ENCODE data around the gene PERP. TPM values are rescaled to one million over a fixed set of nuclear protein-coding genes. Genes with fewer than 3 reads are reported as not detected.

The PERP gene
- total RNA-seq, 1 donor from 2014 or later, result 7.0 TPM

- peaks cover 3% of the 10 kb centered on the region for H3K9me3 Mint-ChIP-seq
- DNase-seq (ENCODE audit: low spot score), result no peak
- H3K4me1 Mint-ChIP-seq (ENCODE audit: low read depth), result peaks cover 17% of the 10 kb centered on the region
- H3K36me3 Mint-ChIP-seq (ENCODE audit: low read depth), result peaks cover 13% of the 10 kb centered on the region
- no peak overlapping the region for H3K4me3 Mint-ChIP-seq (ENCODE audit: low read depth)
- H3K27ac Mint-ChIP-seq, result no peak overlapping the region
- H3K27me3 Mint-ChIP-seq (ENCODE audit: low read depth), result peaks cover 24% of the 10 kb centered on the region
- intact Hi-C loops (cut with micrococcal nuclease), result no loop called here
Observed at GRCh38 chr6:138101946-138102731, 5.1 kb downstream of the PERP start.

GRCh38 chr6:138099832-138100231, 7.4 kb downstream of the PERP start:
- peaks cover 18% of the 10 kb centered on the region for H3K27me3 Mint-ChIP-seq (ENCODE audit: low read depth)
- peaks cover 3% of the 10 kb centered on the region for H3K4me1 Mint-ChIP-seq (ENCODE audit: low read depth)
- peaks cover 15% of the 10 kb centered on the region for H3K36me3 Mint-ChIP-seq (ENCODE audit: low read depth)
- no peak overlapping the region for H3K27ac Mint-ChIP-seq
- no peak for DNase-seq (ENCODE audit: low spot score)
- H3K4me3 Mint-ChIP-seq (ENCODE audit: low read depth), result no peak overlapping the region
- peaks cover 3% of the 10 kb centered on the region for H3K9me3 Mint-ChIP-seq
- intact Hi-C loops (cut with micrococcal nuclease), result no loop called here

GRCh38 chr6:138098306-138098705, 8.9 kb downstream of the PERP start:
- intact Hi-C loops (cut with micrococcal nuclease), result no loop called here
- Mint-ChIP-seq H3K36me3 (ENCODE audit: low read depth) (peaks cover 20% of the 10 kb centered on the region), H3K27me3 (ENCODE audit: low read depth) (peaks cover 16% of the 10 kb centered on the region), H3K4me1 (ENCODE audit: low read depth) (no peaks in the 10 kb centered on the region), H3K27ac (no peak overlapping the region), H3K4me3 (ENCODE audit: low read depth) (no peak overlapping the region), H3K9me3 (peaks cover 3% of the 10 kb centered on the region)
- DNase-seq (ENCODE audit: low spot score), result no peak

- peaks cover 3% of the 10 kb centered on the region for H3K9me3 Mint-ChIP-seq
- no peak overlapping the region for H3K27ac Mint-ChIP-seq
- no peaks in the 10 kb centered on the region for H3K4me1 Mint-ChIP-seq (ENCODE audit: low read depth)
- H3K4me3 Mint-ChIP-seq (ENCODE audit: low read depth), result no peak overlapping the region
- H3K27me3 Mint-ChIP-seq (ENCODE audit: low read depth), result peaks cover 13% of the 10 kb centered on the region
- H3K36me3 Mint-ChIP-seq (ENCODE audit: low read depth), result peaks cover 20% of the 10 kb centered on the region
- DNase-seq (ENCODE audit: low spot score), result no peak
- intact Hi-C loops (cut with micrococcal nuclease), result no loop called here
Observed at GRCh38 chr6:138094260-138094659, 13.0 kb downstream of the PERP start.

GRCh38 chr6:138093632-138094031, 13.6 kb downstream of the PERP start:
- Mint-ChIP-seq H3K9me3 (peaks cover 3% of the 10 kb centered on the region), H3K36me3 (ENCODE audit: low read depth) (peaks cover 20% of the 10 kb centered on the region), H3K4me3 (ENCODE audit: low read depth) (no peak overlapping the region), H3K27ac (no peak overlapping the region), H3K4me1 (ENCODE audit: low read depth) (no peaks in the 10 kb centered on the region), H3K27me3 (ENCODE audit: low read depth) (peaks cover 10% of the 10 kb centered on the region)
- intact Hi-C loops (cut with micrococcal nuclease), result no loop called here
- no peak for DNase-seq (ENCODE audit: low spot score)

GRCh38 chr6:138092686-138093085, 14.5 kb downstream of the PERP start:
- intact Hi-C loops (cut with micrococcal nuclease), result no loop called here
- peaks cover 16% of the 10 kb centered on the region for H3K36me3 Mint-ChIP-seq (ENCODE audit: low read depth)
- H3K27me3 Mint-ChIP-seq (ENCODE audit: low read depth), result peaks cover 5% of the 10 kb centered on the region
- no peaks in the 10 kb centered on the region for H3K9me3 Mint-ChIP-seq
- DNase-seq (ENCODE audit: low spot score), result no peak
- no peak overlapping the region for H3K27ac Mint-ChIP-seq
- H3K4me1 Mint-ChIP-seq (ENCODE audit: low read depth), result peaks cover 2% of the 10 kb centered on the region
- H3K4me3 Mint-ChIP-seq (ENCODE audit: low read depth), result no peak overlapping the region

GRCh38 chr6:138089325-138089724, 17.9 kb downstream of the PERP start:
- Mint-ChIP-seq H3K36me3 (ENCODE audit: low read depth) (peaks cover 4% of the 10 kb centered on the region), H3K27me3 (ENCODE audit: low read depth) (peaks cover 9% of the 10 kb centered on the region), H3K4me1 (ENCODE audit: low read depth) (peaks cover 4% of the 10 kb centered on the region), H3K27ac (no peak overlapping the region), H3K4me3 (ENCODE audit: low read depth) (no peak overlapping the region), H3K9me3 (no peaks in the 10 kb centered on the region)
- intact Hi-C loops (cut with micrococcal nuclease), result no loop called here
- DNase-seq (ENCODE audit: low spot score), result no peak

GRCh38 chr6:138088326-138088762, 18.9 kb downstream of the PERP start:
- no peak for DNase-seq (ENCODE audit: low spot score)
- H3K27ac Mint-ChIP-seq, result no peak overlapping the region
- H3K4me1 Mint-ChIP-seq (ENCODE audit: low read depth), result peaks cover 4% of the 10 kb centered on the region
- no peaks in the 10 kb centered on the region for H3K36me3 Mint-ChIP-seq (ENCODE audit: low read depth)
- H3K9me3 Mint-ChIP-seq, result no peaks in the 10 kb centered on the region
- intact Hi-C loops (cut with micrococcal nuclease), result no loop called here
- H3K4me3 Mint-ChIP-seq (ENCODE audit: low read depth), result no peak overlapping the region
- peaks cover 15% of the 10 kb centered on the region for H3K27me3 Mint-ChIP-seq (ENCODE audit: low read depth)

GRCh38 chr6:138087593-138088325, 19.5 kb downstream of the PERP start:
- intact Hi-C loops (cut with micrococcal nuclease), result no loop called here

GRCh38 chr6:138086573-138087196, 20.5 kb downstream of the PERP start:
- H3K9me3 Mint-ChIP-seq, result no peaks in the 10 kb centered on the region
- no peak for DNase-seq (ENCODE audit: low spot score)
- no peak overlapping the region for H3K4me3 Mint-ChIP-seq (ENCODE audit: low read depth)
- H3K36me3 Mint-ChIP-seq (ENCODE audit: low read depth), result no peaks in the 10 kb centered on the region
- H3K27ac Mint-ChIP-seq, result no peak overlapping the region
- peaks cover 19% of the 10 kb centered on the region for H3K27me3 Mint-ChIP-seq (ENCODE audit: low read depth)
- peaks cover 4% of the 10 kb centered on the region for H3K4me1 Mint-ChIP-seq (ENCODE audit: low read depth)
- intact Hi-C loops (cut with micrococcal nuclease), result no loop called here

More at GRCh38 chr6:138087593-138088325, 19.5 kb downstream of the PERP start:
- peaks cover 17% of the 10 kb centered on the region for H3K27me3 Mint-ChIP-seq (ENCODE audit: low read depth)
- H3K9me3 Mint-ChIP-seq, result no peaks in the 10 kb centered on the region
- DNase-seq (ENCODE audit: low spot score), result no peak
- no peak overlapping the region for H3K27ac Mint-ChIP-seq
- no peak overlapping the region for H3K4me3 Mint-ChIP-seq (ENCODE audit: low read depth)
- peaks cover 4% of the 10 kb centered on the region for H3K4me1 Mint-ChIP-seq (ENCODE audit: low read depth)
- no peaks in the 10 kb centered on the region for H3K36me3 Mint-ChIP-seq (ENCODE audit: low read depth)

- Mint-ChIP-seq H3K9me3 (no peaks in the 10 kb centered on the region), H3K27me3 (ENCODE audit: low read depth) (peaks cover 22% of the 10 kb centered on the region), H3K27ac (no peak overlapping the region)
Observed at GRCh38 chr6:138085839-138086222, 21.4 kb downstream of the PERP start.

GRCh38 chr6:138084904-138085838, 22.0 kb downstream of the PERP start:
- Mint-ChIP-seq H3K27me3 (ENCODE audit: low read depth) (peaks cover 22% of the 10 kb centered on the region), H3K9me3 (no peaks in the 10 kb centered on the region), H3K27ac (no peak overlapping the region), H3K4me3 (ENCODE audit: low read depth) (no peak overlapping the region), H3K36me3 (ENCODE audit: low read depth) (no peaks in the 10 kb centered on the region), H3K4me1 (ENCODE audit: low read depth) (peaks cover 4% of the 10 kb centered on the region)
- no peak for DNase-seq (ENCODE audit: low spot score)
- intact Hi-C loops (cut with micrococcal nuclease), result no loop called here

More at GRCh38 chr6:138085839-138086222, 21.4 kb downstream of the PERP start:
- H3K36me3 Mint-ChIP-seq (ENCODE audit: low read depth), result no peaks in the 10 kb centered on the region
- intact Hi-C loops (cut with micrococcal nuclease), result no loop called here
- peaks cover 4% of the 10 kb centered on the region for H3K4me1 Mint-ChIP-seq (ENCODE audit: low read depth)
- H3K4me3 Mint-ChIP-seq (ENCODE audit: low read depth), result no peak overlapping the region
- no peak for DNase-seq (ENCODE audit: low spot score)

Data from activated T-helper 2 cell treated with anti-CD3 and anti-CD28 coated beads, Interferon-gamma antibody, Interleukin-2, Interleukin-4, amounts not matched to agents 10 μg/mL and 5 μg/mL and 100 μg/mL, durations not matched to agents 14 hours and 24 hours and 36 hours (primary cell).